Smooth muscle cell (in vitro differentiated cells): ENCODE measurements around the gene MYH14. TPM values are rescaled to one million over a fixed set of nuclear protein-coding genes. Genes with fewer than 3 reads are reported as not detected.
"Not testable (repeated sequence)": the region's sequence is repeated elsewhere in the genome, so short reads cannot be mapped to it uniquely, and the experiment has no call there.

Experiments
- DNase-seq: peaks from one replicate; lab custom pipeline; 2025; ENCODE audit not compliant: unreplicated experiment; lab: John Stamatoyannopoulos, UW
- H2AFZ ChIP-seq: fragments of 200-600 bp; sonication (generic); 2 replicates; pipeline ENCODE4 v1.6.0; 2016; ENCODE audit warnings: antibody characterized with exemption, low read depth, mild to moderate bottlenecking
- H3F3A ChIP-seq: fragments of 200-600 bp; sonication (generic); 2 replicates; pipeline ENCODE4 v1.6.0; 2017; ENCODE audit warnings: antibody characterized with exemption, low read depth
- H3K27ac ChIP-seq: fragments of 200-600 bp; sonication (generic); 2 replicates; pipeline ENCODE4 v1.5.1; 2016; ENCODE audit warnings: low read depth, mild to moderate bottlenecking
- H3K27me3 ChIP-seq: fragments of 200-600 bp; sonication (generic); 2 replicates; pipeline ENCODE4 v1.6.1; 2016; ENCODE audit warnings: low read depth, mild to moderate bottlenecking
- H3K36me3 ChIP-seq: fragments of 200-600 bp; sonication (generic); 2 replicates; pipeline ENCODE4 v1.5.1; 2016; ENCODE audit warnings: low read depth
- H3K4me1 ChIP-seq: fragments of 200-600 bp; sonication (generic); 2 replicates; pipeline ENCODE4 v1.5.1; 2016; ENCODE audit warnings: low read depth
- H3K4me2 ChIP-seq: fragments of 200-600 bp; sonication (generic); 2 replicates; pipeline ENCODE4 v1.6.0; 2016; ENCODE audit warnings: mild to moderate bottlenecking
- H3K4me3 ChIP-seq: fragments of 200-600 bp; sonication (generic); 2 replicates; pipeline ENCODE4 v1.5.1; 2016; ENCODE audit warnings: mild to moderate bottlenecking
- H3K79me2 ChIP-seq: fragments of 200-600 bp; sonication (generic); 2 replicates; pipeline ENCODE4 v1.6.0; 2016; ENCODE audit warnings: low read depth, mild to moderate bottlenecking
- H3K9ac ChIP-seq: fragments of 200-600 bp; sonication (generic); 2 replicates; pipeline ENCODE4 v1.6.0; 2016; ENCODE audit warnings: low read depth
- H3K9me3 ChIP-seq: fragments of 200-600 bp; sonication (generic); replicated peaks from 2 replicates; pipeline ENCODE4 v1.5.1; 2016; ENCODE audit warnings: low read depth
- H4K20me1 ChIP-seq: fragments of 200-600 bp; sonication (generic); 2 replicates; pipeline ENCODE4 v1.6.0; 2016; ENCODE audit warnings: low read depth
- CTCF ChIP-seq: fragments of 200-600 bp; sonication (generic); IDR thresholded peaks from 2 replicates; pipeline ENCODE4 v1.5.1; 2017; ENCODE audit warnings: borderline replicate concordance, mild to moderate bottlenecking, antibody characterized with exemption; ENCODE audit not compliant: insufficient read depth, poor library complexity, severe bottlenecking
- WGBS: methylation state at CpG from one replicate; pipeline ENCODE4 v1.1.7; 2016; ENCODE audit warnings: low lambda C conversion rate; 5-methylcytosine and 5-hydroxymethylcytosine counted together
- polyA plus RNA-seq: library from polyadenylated mRNA; unstranded; fragments of >200 nt; fragmentation: Nextera tagmentation; extraction: Ambion mirVana; gene quantifications from 2 replicates; pipeline ENCODE4 v1.2.1, GENCODE V29; 2016
- total RNA-seq: library from RNA; depleted of rRNA; stranded (reverse); fragments of >200 nt; gene quantifications from 2 replicates; pipeline ENCODE4 v1.2.3, GENCODE V29; 2014

Gene MYH14
- total and polyA plus RNA-seq, 2 experiments from 2014 or later: 7.5 to 30.6 TPM

GRCh38 chr19:50226536-50226935 is 23.1 kb downstream of the MYH14 start:
- no peaks in the 10 kb centered on the region for H3F3A ChIP-seq
- no peaks in the 10 kb centered on the region for H4K20me1 ChIP-seq
- no peak overlapping the region for H3K27ac ChIP-seq
- H3K27me3 ChIP-seq: no peaks in the 10 kb centered on the region
- H3K36me3 ChIP-seq: no peaks in the 10 kb centered on the region
- no peaks in the 10 kb centered on the region for H3K79me2 ChIP-seq
- 83% methylated on average over 6 of the region's 7 CpGs for WGBS
- H3K9ac ChIP-seq: no peak overlapping the region
- no peaks in the 10 kb centered on the region for H3K4me1 ChIP-seq
- no peak overlapping the region for H2AFZ ChIP-seq
- no peak overlapping the region for H3K4me3 ChIP-seq
- no peak for DNase-seq
- H3K4me2 ChIP-seq: no peak overlapping the region
- H3K9me3 ChIP-seq: no peaks in the 10 kb centered on the region
- TF ChIP-seq CTCF: no peak

DNA sequence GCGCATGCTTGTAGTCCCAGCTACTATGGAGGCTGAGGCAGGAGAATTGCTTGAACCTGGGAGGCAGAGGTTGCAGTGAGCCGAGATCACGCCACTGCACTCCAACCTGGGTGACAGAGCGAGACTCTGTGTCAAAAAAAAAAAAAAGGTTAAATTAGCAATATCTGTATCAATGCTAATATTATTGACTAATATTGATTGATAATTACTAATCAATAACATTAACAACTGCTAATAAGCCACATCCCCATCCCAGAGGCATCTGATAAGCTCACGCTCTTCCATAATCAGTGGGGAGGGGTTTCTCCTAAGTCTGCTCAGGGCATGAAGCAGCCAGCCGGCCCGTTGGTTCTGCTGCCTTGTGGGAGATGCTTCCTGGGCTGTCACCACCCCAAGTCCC is 24.7 kb downstream of the MYH14 start:
- H3K9ac ChIP-seq, H4K20me1 ChIP-seq, H3K79me2 ChIP-seq, H2AFZ ChIP-seq, H3K36me3 ChIP-seq, H3K27me3 ChIP-seq, H3F3A ChIP-seq, H3K27ac ChIP-seq, H3K4me3 ChIP-seq, H3K4me2 ChIP-seq, DNase-seq, H3K9me3 ChIP-seq, H3K4me1 ChIP-seq: not testable (repeated sequence)
- WGBS: 79% methylated on average over 7 of the region's 7 CpGs

GRCh38 chr19:50230379-50231351 is 27.2 kb downstream of the MYH14 start:
- no peaks in the 10 kb centered on the region for H3K9me3 ChIP-seq
- peak overlapping the region; percentile 21 for H3K4me2 ChIP-seq
- no peak overlapping the region for H3K9ac ChIP-seq
- H2AFZ ChIP-seq: no peak overlapping the region
- no peaks in the 10 kb centered on the region for H3K79me2 ChIP-seq
- no peak for DNase-seq
- WGBS: 46% methylated on average over 55 of the region's 56 CpGs
- no peak overlapping the region for H3K27ac ChIP-seq
- peak; percentile 14 for TF ChIP-seq CTCF
- H4K20me1 ChIP-seq: no peaks in the 10 kb centered on the region
- peaks cover 11% of the 10 kb centered on the region for H3K4me1 ChIP-seq
- H3K27me3 ChIP-seq: no peaks in the 10 kb centered on the region
- H3K36me3 ChIP-seq: no peaks in the 10 kb centered on the region
- H3F3A ChIP-seq: no peaks in the 10 kb centered on the region
- H3K4me3 ChIP-seq: no peak overlapping the region

DNA sequence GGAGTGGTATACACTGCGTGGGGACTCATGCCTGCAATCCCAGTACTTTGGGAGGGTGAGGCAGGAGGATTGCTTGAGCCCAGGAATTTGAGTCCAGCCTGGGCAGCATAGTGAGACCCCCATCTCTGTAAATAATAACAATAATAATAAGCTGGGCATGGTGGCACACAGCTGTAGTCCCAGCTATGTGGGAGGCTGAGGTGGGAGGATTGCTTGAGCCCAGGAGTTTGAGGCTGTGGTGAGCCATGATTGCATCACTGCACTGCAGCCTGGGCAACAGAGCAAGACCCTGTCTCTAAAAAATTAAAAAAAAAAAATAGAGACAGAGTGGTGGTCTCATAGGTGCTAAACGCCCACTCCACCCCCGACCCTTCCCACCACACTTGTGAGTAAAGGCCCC is 28.0 kb downstream of the MYH14 start:
- H3K79me2 ChIP-seq, H3F3A ChIP-seq, H3K9ac ChIP-seq, H3K4me3 ChIP-seq, H3K36me3 ChIP-seq, H2AFZ ChIP-seq, H3K4me2 ChIP-seq, DNase-seq, H3K27ac ChIP-seq, H3K27me3 ChIP-seq, H4K20me1 ChIP-seq, H3K9me3 ChIP-seq: not testable (repeated sequence)
- peaks cover 11% of the 10 kb centered on the region for H3K4me1 ChIP-seq
- WGBS: 58% methylated on average over 3 of the region's 3 CpGs
